Transverse colon (tissue), 4 donors: Measurements from ENCODE around the gene FNDC3B.
"Not testable (repeated sequence)": the region's sequence is repeated elsewhere in the genome, so short reads cannot be mapped to it uniquely, and the experiment has no call there.

Experiments
- POLR2A ChIP-seq: fragments of 450-650 bp; IDR thresholded peaks from one replicate; pipeline ENCODE4 v1.6.1; 2016; ENCODE audit warnings: antibody characterized with exemption, mild to moderate bottlenecking, moderate library complexity
- POLR2AphosphoS5 ChIP-seq, 3 donors: sonication (generic); formaldehyde crosslinking; IDR thresholded peaks; one replicate each; pipeline ENCODE4 v1.6.1; 2016; ENCODE audit warnings: antibody characterized with exemption in 3 of 3
- TF ChIP-seq, protein P1 (sequence below), 5 experiments: fragments of 200-600 bp in 3 of 5; fragments of 450-650 bp in 2 of 5; sonication (generic) in 3 of 5; IDR thresholded peaks; 1 replicate in 2 of 5; 2 replicates in 3 of 5; pipeline ENCODE4 v1.5.1; 2016 to 2017; ENCODE audit warnings: antibody characterized with exemption in 5 of 5, inconsistent platforms in 3 of 5, mild to moderate bottlenecking in 2 of 5, moderate library complexity in 1 of 5

- TF ChIP-seq, protein P1, sequence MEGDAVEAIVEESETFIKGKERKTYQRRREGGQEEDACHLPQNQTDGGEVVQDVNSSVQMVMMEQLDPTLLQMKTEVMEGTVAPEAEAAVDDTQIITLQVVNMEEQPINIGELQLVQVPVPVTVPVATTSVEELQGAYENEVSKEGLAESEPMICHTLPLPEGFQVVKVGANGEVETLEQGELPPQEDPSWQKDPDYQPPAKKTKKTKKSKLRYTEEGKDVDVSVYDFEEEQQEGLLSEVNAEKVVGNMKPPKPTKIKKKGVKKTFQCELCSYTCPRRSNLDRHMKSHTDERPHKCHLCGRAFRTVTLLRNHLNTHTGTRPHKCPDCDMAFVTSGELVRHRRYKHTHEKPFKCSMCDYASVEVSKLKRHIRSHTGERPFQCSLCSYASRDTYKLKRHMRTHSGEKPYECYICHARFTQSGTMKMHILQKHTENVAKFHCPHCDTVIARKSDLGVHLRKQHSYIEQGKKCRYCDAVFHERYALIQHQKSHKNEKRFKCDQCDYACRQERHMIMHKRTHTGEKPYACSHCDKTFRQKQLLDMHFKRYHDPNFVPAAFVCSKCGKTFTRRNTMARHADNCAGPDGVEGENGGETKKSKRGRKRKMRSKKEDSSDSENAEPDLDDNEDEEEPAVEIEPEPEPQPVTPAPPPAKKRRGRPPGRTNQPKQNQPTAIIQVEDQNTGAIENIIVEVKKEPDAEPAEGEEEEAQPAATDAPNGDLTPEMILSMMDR (IDR thresholded peaks at IDR 0.05) = not testable (repeated sequence)
- TF ChIP-seq POLR2AphosphoS5 (IDR thresholded peaks at IDR 0.05); POLR2A: not testable (repeated sequence)
These were observed 329.2 kb downstream of the FNDC3B start for GRCh38 chr3:172368556-172368955.
